Measurements from ENCODE around the gene RGS6.

GRCh38 chr14:71960494-71961353, 28.5 kb downstream of the RGS6 start:
- TF ChIP-seq, protein P1, sequence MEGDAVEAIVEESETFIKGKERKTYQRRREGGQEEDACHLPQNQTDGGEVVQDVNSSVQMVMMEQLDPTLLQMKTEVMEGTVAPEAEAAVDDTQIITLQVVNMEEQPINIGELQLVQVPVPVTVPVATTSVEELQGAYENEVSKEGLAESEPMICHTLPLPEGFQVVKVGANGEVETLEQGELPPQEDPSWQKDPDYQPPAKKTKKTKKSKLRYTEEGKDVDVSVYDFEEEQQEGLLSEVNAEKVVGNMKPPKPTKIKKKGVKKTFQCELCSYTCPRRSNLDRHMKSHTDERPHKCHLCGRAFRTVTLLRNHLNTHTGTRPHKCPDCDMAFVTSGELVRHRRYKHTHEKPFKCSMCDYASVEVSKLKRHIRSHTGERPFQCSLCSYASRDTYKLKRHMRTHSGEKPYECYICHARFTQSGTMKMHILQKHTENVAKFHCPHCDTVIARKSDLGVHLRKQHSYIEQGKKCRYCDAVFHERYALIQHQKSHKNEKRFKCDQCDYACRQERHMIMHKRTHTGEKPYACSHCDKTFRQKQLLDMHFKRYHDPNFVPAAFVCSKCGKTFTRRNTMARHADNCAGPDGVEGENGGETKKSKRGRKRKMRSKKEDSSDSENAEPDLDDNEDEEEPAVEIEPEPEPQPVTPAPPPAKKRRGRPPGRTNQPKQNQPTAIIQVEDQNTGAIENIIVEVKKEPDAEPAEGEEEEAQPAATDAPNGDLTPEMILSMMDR (IDR thresholded peaks at IDR 0.05), result no peak
- TF ChIP-seq POLR2A (IDR thresholded peaks at IDR 0.05; ENCODE audit: low read depth), result no peak
- TF ChIP-seq EP300 (IDR thresholded peaks at IDR 0.05), result no peak
